Measurements from ENCODE around the gene CDK14.

Gene CDK14

DNA sequence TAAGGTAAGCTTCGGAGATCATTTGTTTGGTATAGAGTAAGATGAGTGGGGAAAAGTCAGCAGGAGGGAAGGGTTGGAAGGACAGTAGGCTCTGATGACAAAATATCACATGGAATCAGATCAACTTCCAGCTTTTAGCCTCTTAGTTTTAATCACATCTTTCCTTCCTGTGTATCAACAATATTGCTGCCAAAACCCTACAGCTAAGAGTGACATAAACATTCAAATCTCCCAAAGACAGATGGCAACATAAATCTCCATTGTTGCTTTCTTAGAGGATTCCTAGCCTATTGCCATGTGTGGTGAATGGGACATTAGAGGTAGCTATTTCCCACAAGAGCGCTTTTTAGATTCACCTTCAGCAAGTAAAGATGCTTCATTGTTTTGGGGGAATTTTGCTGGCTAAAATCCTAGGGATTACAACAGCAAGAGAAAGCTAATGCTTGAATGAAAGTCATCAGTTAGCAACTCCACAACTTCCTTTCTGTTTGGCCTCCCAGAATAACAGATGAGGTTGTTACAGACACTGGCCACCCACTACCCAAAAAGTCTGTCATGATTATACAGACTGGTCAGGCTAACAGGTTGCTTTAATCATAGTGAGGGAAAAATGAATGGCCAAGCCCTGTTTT is 632.9 kb downstream of the CDK14 start:
- no peak overlapping the region for H3K4me3 ChIP-seq (ENCODE audit: low read length)
- TF ChIP-seq ZNF274 (IDR thresholded peaks at IDR 0.05; ENCODE audit: low read depth, low read length) = no peak

DNA sequence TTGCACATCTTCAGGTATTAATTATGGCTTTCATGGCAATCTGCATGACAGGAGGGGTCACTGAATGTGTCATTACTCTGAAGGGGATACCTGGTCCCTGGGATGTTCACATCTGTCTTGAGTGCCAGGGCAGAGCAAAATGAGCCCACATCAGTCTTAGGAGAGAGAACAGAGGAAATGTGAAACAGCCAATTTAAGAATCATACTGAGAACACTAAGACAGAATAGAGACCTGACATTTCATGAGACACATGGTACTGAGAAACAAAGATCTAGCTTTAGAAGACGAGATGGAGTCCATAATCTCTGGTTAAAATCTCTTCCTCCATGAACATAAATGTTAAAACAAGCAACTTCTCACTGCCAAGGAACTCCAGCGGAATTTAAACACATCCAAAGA is 634.0 kb downstream of the CDK14 start:
- H3K4me3 ChIP-seq (ENCODE audit: low read length) = no peak overlapping the region
- no peak for TF ChIP-seq ZNF274 (IDR thresholded peaks at IDR 0.05; ENCODE audit: low read depth, low read length)

DNA sequence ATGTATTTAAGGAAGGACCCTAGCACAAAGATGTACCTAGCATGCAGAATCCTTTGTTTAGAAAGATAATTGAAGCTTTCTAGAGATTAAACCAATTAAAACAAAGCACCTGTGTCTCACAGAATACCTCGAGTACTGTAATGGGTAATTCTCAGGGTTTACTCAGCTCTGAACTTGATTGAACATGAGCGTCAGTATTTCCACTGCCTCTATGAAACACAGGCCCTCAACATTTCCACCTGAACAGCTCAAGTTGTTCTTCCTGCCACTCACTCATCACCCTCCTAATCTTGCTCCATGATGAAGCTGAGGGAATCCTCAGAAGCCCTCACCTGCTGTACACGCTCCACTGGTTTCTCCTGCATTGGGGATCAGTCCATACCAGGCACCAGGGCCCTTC is 634.4 kb downstream of the CDK14 start:
- no peak overlapping the region for H3K4me3 ChIP-seq (ENCODE audit: low read length)
- no peak for TF ChIP-seq ZNF274 (IDR thresholded peaks at IDR 0.05; ENCODE audit: low read depth, low read length)

DNA sequence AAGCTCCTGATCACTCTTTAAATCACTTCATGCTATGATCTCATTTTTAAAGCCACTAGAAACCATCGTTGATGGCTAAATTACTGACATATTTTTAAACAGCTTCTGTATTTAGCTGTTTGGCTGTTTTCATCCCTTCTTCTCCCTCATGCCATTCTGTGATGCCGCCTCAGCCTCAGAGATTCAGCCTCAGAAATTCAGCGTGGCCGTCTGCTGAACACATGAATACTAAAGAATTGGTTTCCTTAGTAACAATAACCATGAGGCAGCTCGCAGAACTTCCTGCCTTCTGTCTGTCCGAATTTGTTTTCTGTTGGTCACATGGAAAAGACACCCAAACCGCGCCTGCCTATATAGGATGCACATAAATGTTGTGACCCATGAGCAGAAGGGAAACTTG is 637.1 kb downstream of the CDK14 start:
- no peak for TF ChIP-seq ZNF274 (IDR thresholded peaks at IDR 0.05; ENCODE audit: low read depth, low read length)
- H3K4me3 ChIP-seq (ENCODE audit: low read length) = no peak overlapping the region

GRCh38 chr7:91235211-91235832 is 639.2 kb downstream of the CDK14 start:
- TF ChIP-seq ZNF274 (IDR thresholded peaks at IDR 0.05; ENCODE audit: low read depth, low read length) = no peak
- no peak overlapping the region for H3K4me3 ChIP-seq (ENCODE audit: low read length)

DNA sequence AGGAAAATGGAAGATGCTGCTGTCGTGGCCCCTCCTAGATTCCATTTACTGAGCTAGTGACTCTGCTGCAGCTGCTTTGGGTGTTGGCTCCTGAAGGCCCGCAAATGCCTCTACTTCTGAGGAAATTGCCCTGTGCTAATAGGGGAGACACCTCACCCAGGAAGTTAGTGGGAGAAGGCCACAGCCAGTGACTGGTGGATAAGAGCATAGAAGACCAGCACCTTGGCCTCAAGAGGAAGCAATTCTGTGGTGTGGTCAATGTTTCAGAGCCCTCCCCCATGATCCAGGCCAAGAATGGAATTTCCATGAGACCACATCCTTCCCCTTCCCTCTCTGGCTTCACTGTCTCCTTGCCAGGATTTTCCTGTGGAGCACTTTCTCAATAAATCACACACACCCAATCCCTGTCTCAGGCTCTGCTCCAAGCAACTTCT is 643.1 kb downstream of the CDK14 start:
- no peak overlapping the region for H3K4me3 ChIP-seq (ENCODE audit: low read length)
- TF ChIP-seq ZNF274 (IDR thresholded peaks at IDR 0.05; ENCODE audit: low read depth, low read length) = no peak

GRCh38 chr7:91239772-91240171 is 643.7 kb downstream of the CDK14 start:
- H3K4me3 ChIP-seq (ENCODE audit: low read length) = no peak overlapping the region
- no peak for TF ChIP-seq ZNF274 (IDR thresholded peaks at IDR 0.05; ENCODE audit: low read depth, low read length)

DNA sequence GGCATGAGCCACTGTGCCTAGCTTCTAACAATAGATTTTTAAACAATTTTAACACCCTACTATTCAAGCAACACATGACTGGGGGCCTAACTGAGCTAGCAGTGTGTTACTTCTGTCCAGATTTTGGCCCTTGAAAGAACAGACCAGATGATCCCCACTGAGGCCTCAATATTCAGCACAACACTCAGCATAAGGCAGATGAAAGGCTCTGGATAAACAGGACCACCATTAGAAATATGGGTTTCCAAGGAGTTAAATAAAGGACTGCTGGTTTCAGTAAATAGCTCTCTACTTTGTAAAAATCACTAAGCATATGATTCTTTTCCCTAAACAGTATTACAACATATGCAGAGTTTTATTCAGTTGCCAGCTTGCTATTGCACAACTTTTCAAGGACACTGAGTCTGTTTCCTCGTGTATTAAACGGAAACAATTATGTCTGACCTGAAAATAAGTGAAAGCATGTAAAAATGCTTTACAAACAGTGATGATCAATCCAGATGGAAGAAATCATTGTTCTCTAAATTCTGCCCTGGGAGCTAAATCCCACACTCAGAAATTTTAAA is 644.3 kb downstream of the CDK14 start:
- TF ChIP-seq ZNF274 (IDR thresholded peaks at IDR 0.05; ENCODE audit: low read depth, low read length) = no peak
- no peak overlapping the region for H3K4me3 ChIP-seq (ENCODE audit: low read length)

GRCh38 chr7:91242097-91242844 is 646.1 kb downstream of the CDK14 start:
- no peak overlapping the region for H3K4me3 ChIP-seq (ENCODE audit: low read length)
- TF ChIP-seq ZNF274 (IDR thresholded peaks at IDR 0.05; ENCODE audit: low read depth, low read length) = no peak

- H3K4me3 ChIP-seq (ENCODE audit: low read length) = no peak overlapping the region
- TF ChIP-seq ZNF274 (IDR thresholded peaks at IDR 0.05; ENCODE audit: low read depth, low read length) = no peak
These were observed 647.6 kb downstream of the CDK14 start for GRCh38 chr7:91243591-91244301.

DNA sequence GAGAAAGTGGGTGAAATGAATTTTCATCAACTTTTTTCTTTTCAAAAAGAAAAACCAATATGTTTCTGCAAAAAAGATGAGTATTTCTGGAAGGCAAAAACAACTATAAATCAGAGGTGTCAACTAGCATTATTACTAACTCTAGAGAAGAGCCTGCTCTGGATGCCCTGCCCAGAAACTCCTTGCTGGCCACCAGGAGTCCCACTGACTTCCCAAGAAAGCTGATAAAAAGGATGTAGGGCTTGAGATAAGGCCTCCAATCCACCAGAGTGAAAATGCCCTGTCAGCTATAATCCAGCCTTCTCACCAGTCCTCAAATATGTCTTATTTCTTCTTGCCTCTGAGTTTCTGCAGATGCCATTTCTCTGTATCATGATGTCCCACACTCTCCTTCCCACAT is 651.4 kb downstream of the CDK14 start:
- no peak overlapping the region for H3K4me3 ChIP-seq (ENCODE audit: low read length)
- no peak for TF ChIP-seq ZNF274 (IDR thresholded peaks at IDR 0.05; ENCODE audit: low read depth, low read length)

DNA sequence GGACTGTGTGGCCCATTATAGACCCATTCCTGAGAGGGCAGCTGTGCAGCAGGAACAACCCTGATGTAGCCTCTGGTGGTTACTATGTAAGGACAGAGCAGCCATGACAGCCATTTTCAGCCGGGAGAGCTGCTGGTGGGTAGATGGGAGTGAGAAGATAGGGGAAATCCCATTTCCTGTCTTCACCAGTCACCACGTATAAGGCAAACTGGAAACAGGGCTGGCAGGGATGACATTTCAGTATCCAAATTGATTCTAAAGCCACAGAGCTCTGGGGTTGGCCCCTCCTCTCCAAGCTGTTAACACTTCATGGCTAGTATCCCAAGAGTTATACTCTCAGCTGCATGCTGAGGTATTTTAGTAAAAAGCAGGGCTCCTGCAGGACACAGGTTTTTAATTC is 652.9 kb downstream of the CDK14 start:
- H3K4me3 ChIP-seq (ENCODE audit: low read length) = no peak overlapping the region

DNA sequence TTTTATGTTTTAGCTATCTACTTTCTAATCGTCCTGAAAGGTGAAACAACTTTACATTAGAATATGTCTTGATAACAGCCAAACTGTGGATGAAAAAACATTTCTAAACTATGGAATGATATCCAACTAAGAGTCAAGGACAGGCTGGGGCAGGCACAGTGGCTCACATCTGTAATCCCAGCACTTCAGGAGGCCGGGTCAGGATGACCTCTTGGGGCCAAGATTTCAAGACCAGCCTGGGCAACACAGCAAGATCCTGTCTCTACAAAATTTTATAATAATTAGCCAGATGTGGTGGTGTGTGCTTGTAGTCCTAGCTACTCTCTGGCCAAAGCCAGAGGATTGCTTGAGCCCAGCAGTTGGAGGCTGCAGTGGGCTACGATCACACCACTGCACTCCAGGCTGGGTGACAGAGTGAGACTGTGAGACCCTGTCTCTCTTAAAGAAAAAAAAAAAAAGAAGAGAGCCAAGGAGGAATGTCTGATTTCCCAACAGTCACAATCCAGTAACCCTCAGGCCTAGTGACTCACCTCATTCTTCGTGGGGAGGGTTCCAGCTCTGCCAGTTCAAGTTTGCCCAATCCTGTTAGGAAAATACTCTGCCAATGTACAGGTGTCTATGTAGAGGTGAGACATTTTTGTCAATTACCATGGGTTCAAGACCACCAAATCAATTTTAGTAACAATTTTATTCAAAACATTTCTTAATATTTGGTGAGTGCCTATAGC is 653.5 kb downstream of the CDK14 start:
- TF ChIP-seq ZNF274 (IDR thresholded peaks at IDR 0.05; ENCODE audit: low read depth, low read length) = no peak
- H3K4me3 ChIP-seq (ENCODE audit: low read length) = no peak overlapping the region

More for the DNA sequence above, 652.9 kb downstream of the CDK14 start:
- no peak for TF ChIP-seq ZNF274 (IDR thresholded peaks at IDR 0.05; ENCODE audit: low read depth, low read length)

- TF ChIP-seq ZNF274 (IDR thresholded peaks at IDR 0.05; ENCODE audit: low read depth, low read length) = no peak
- H3K4me3 ChIP-seq (ENCODE audit: low read length) = no peak overlapping the region
These were observed 654.6 kb downstream of the CDK14 start for GRCh38 chr7:91250706-91251105.
